Panc1 (cell line): ENCODE results near the gene SFXN2. TPM values are rescaled to one million over a fixed set of nuclear protein-coding genes. Genes with fewer than 3 reads are reported as not detected.

Experiments used
- ATAC-seq: fragments of 200-7000 bp; cut with Tn5 transposase; 2 replicates; pipeline ENCODE4 v1.9.1; 2020; ENCODE audit warnings: mild to moderate bottlenecking, moderate library complexity
- BruUV-seq: library from RNA; stranded (reverse); fragments of 400-500 nt; replicated peaks from 2 replicates; lab custom pipeline; 2021; lab: Mats Ljungman, UMichigan
- CTCF ChIA-PET: fragments of 300-600 bp; sonication (Branson Sonifier 250); formaldehyde crosslinking; loops from one replicate; lab custom pipeline; 2022; ENCODE audit warnings: antibody characterized with exemption; lab: Charles Lee
- POLR2A ChIA-PET: fragments of 300-600 bp; sonication (Branson Sonifier 250); formaldehyde crosslinking; loops from one replicate; lab custom pipeline; 2022; ENCODE audit warnings: antibody characterized with exemption; lab: Charles Lee
- DNase-seq: peaks from one replicate; pipeline ENCODE4 v3.0.0-alpha.2; 2010; ENCODE audit warnings: low read depth, low spot score
- H3K27ac ChIP-seq: 2 replicates; pipeline ENCODE4 v1.5.1; 2011; ENCODE audit warnings: mild to moderate bottlenecking, low read length, inconsistent platforms
- H3K27me3 ChIP-seq: fragments of 200-500 bp; sonication (Bioruptor generic); 2 replicates; pipeline ENCODE4 v1.6.0; 2014; ENCODE audit warnings: low read length, inconsistent platforms; ENCODE audit not compliant: control insufficient read depth, insufficient read depth
- H3K36me3 ChIP-seq: fragments of 200-500 bp; sonication (Bioruptor generic); 2 replicates; pipeline ENCODE4 v1.5.1; 2014; ENCODE audit warnings: inconsistent platforms, mild to moderate bottlenecking, low read length, moderate library complexity; ENCODE audit not compliant: control insufficient read depth, insufficient read depth
- H3K4me1 ChIP-seq: 2 replicates; pipeline ENCODE4 v1.5.1; 2011; ENCODE audit warnings: inconsistent platforms, mild to moderate bottlenecking, low read length, moderate library complexity; ENCODE audit not compliant: control insufficient read depth, insufficient read depth
- H3K4me3 ChIP-seq, 2 experiments: 2 replicates each; pipeline ENCODE4 v1.5.1; 2011 to 2012; ENCODE audit warnings: low read depth in 2 of 2, low read length in 2 of 2, mild to moderate bottlenecking in 2 of 2, inconsistent platforms in 1 of 2, moderate library complexity in 1 of 2
- H3K9me3 ChIP-seq: fragments of 200-500 bp; sonication (Bioruptor generic); 2 replicates; pipeline ENCODE4 v1.5.1; 2014; ENCODE audit warnings: low read depth, mild to moderate bottlenecking, inconsistent platforms, low read length, moderate library complexity; ENCODE audit not compliant: control insufficient read depth, insufficient read depth
- CTCF ChIP-seq: fragments of 450-650 bp; IDR thresholded peaks from 2 replicates; pipeline ENCODE4 v1.5.1; 2017; ENCODE audit warnings: mild to moderate bottlenecking
- POLR2AphosphoS5 ChIP-seq: IDR thresholded peaks from 2 replicates; pipeline ENCODE4 v1.6.1; 2012; ENCODE audit warnings: mild to moderate bottlenecking, low read depth, low read length, moderate library complexity
- SIN3A ChIP-seq: IDR thresholded peaks from 2 replicates; pipeline ENCODE4 v1.6.1; 2012; ENCODE audit warnings: low read depth, mild to moderate bottlenecking, low read length, moderate library complexity, borderline replicate concordance; ENCODE audit not compliant: insufficient read depth
- TCF7L2 ChIP-seq: IDR thresholded peaks from 2 replicates; pipeline ENCODE4 v1.6.1; 2011; ENCODE audit warnings: mild to moderate bottlenecking, low read depth, low read length, inconsistent platforms
- in situ Hi-C: cut with HindIII; loops from 2 replicates; pipeline ENCODE4 v1.10.0; 2016; ENCODE audit warnings: low sequenced_read_pairs, low pct_unique_long_range_greater_than_20kb
- intact Hi-C: fragments of 100-400 bp; cut with micrococcal nuclease; formaldehyde crosslinking; loops from one replicate; pipeline ENCODE4 v1.10.0; 2022; ENCODE audit not compliant: unreplicated experiment
- total RNA-seq: library from RNA; stranded (reverse); gene quantifications from one replicate; pipeline ENCODE4 v1.2.1, GENCODE V29; 2021; ENCODE audit not compliant: unreplicated experiment
- TF ChIP-seq, protein P1 (sequence below), 2 experiments: IDR thresholded peaks; 2 replicates each; pipeline ENCODE4 v1.6.1; 2011 to 2012; ENCODE audit warnings: low read depth in 2 of 2, control low read depth in 1 of 2, low read length in 1 of 2, mild to moderate bottlenecking in 1 of 2, moderate library complexity in 1 of 2; ENCODE audit not compliant: insufficient read depth in 1 of 2

SFXN2 gene
- total RNA-seq, 1 experiment from 2014 or later: 11.6 TPM

DNA sequence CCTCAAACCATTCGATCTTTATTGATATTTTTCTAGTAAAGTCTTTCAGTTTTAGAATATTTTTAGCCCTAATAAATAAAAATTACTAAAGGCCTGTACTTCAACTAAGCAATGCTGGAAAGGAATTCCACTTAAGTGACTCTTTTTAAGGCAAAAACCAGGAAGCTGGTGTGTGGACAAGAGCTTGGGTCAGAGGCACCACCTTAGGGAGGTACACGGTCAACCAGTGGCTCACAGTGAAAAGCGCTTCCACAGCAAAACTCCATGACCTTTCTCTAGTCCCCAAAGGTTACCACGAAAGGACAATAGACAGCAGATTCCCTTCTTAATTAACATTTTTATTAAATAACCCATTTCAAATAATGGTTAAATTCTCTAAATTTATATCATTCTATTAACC lies 31.5 kb upstream of the SFXN2 start:
- H3K4me1 ChIP-seq: no peaks in the 10 kb centered on the region
- no peaks in the 10 kb centered on the region for H3K36me3 ChIP-seq
- no peak for ATAC-seq
- H3K27ac ChIP-seq: no peak overlapping the region
- ChIA-PET POLR2A (interaction anchor here (0.6 kb wide), 1 partner anchor 366 kb away, joined by 3 read pairs; no protein-coding TSS in a partner anchor), CTCF (interaction anchor here (0.6 kb wide), 1 partner anchor 288 kb away, joined by 3 read pairs; no protein-coding TSS in a partner anchor)
- no peak for TF ChIP-seq POLR2AphosphoS5
- TF ChIP-seq, protein P1, sequence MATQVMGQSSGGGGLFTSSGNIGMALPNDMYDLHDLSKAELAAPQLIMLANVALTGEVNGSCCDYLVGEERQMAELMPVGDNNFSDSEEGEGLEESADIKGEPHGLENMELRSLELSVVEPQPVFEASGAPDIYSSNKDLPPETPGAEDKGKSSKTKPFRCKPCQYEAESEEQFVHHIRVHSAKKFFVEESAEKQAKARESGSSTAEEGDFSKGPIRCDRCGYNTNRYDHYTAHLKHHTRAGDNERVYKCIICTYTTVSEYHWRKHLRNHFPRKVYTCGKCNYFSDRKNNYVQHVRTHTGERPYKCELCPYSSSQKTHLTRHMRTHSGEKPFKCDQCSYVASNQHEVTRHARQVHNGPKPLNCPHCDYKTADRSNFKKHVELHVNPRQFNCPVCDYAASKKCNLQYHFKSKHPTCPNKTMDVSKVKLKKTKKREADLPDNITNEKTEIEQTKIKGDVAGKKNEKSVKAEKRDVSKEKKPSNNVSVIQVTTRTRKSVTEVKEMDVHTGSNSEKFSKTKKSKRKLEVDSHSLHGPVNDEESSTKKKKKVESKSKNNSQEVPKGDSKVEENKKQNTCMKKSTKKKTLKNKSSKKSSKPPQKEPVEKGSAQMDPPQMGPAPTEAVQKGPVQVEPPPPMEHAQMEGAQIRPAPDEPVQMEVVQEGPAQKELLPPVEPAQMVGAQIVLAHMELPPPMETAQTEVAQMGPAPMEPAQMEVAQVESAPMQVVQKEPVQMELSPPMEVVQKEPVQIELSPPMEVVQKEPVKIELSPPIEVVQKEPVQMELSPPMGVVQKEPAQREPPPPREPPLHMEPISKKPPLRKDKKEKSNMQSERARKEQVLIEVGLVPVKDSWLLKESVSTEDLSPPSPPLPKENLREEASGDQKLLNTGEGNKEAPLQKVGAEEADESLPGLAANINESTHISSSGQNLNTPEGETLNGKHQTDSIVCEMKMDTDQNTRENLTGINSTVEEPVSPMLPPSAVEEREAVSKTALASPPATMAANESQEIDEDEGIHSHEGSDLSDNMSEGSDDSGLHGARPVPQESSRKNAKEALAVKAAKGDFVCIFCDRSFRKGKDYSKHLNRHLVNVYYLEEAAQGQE (IDR thresholded peaks at IDR 0.05; ENCODE audit: insufficient read depth in 1 of 2, low read depth in 2 of 2, low read length in 1 of 2): no peak
- no peak for TF ChIP-seq TCF7L2
- no peak for TF ChIP-seq SIN3A
- no peak for TF ChIP-seq CTCF
- no peaks in the 10 kb centered on the region for H3K27me3 ChIP-seq
- BruUV-seq: no TSS peak
- intact Hi-C loops: no loop called here
- DNase-seq: no peak
- no peaks in the 10 kb centered on the region for H3K9me3 ChIP-seq
- in situ Hi-C loops: no loop called here
- no peak overlapping the region for H3K4me3 ChIP-seq

DNA sequence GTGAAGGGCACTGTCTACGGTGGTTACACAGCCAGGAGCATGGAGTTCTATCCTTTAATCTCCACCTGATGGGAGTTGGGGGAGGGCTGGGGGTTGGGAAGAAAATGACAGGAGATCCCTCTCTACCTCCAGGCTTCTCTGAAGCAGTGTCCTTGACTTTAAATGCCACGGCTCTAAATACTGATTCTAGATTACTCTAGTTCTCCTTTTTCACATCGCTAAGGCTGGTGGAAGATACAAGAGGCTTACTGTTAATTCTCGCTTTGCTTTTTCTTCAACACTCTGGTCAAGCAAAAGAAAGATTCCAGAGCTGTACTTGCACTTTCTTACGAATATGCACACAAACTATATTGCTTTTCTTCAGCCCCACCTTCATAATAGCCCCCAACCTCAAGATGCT lies 30.7 kb upstream of the SFXN2 start:
- H3K36me3 ChIP-seq: no peaks in the 10 kb centered on the region
- CTCF ChIA-PET: no interaction called here
- H3K9me3 ChIP-seq: no peaks in the 10 kb centered on the region
- POLR2A ChIA-PET: no interaction called here
- ATAC-seq: no peak
- no peaks in the 10 kb centered on the region for H3K4me1 ChIP-seq
- intact Hi-C loops (no loop called here), in situ Hi-C loops (no loop called here)
- TF ChIP-seq TCF7L2 (no peak), POLR2AphosphoS5 (no peak), CTCF (no peak), SIN3A (no peak)
- TF ChIP-seq, protein P1 (IDR thresholded peaks at IDR 0.05; ENCODE audit: insufficient read depth in 1 of 2, low read depth in 2 of 2, low read length in 1 of 2): no peak
- no peaks in the 10 kb centered on the region for H3K27me3 ChIP-seq
- TSS peak; percentile 50 for BruUV-seq
- H3K4me3 ChIP-seq: no peak overlapping the region
- no peak for DNase-seq
- H3K27ac ChIP-seq: no peak overlapping the region
